Effector memory CD4-positive, alpha-beta T cell (primary cell): Measurements from ENCODE around the gene UTP20.
"Not testable (repeated sequence)": the region's sequence is repeated elsewhere in the genome, so short reads cannot be mapped to it uniquely, and the experiment has no call there.

Experiments used
- DNase-seq, 3 donors: peaks; one replicate each; pipeline ENCODE4 v3.0.0-alpha.2; 2020
- H3K27ac ChIP-seq: 2 replicates; pipeline ENCODE4 v1.7.0; 2013; ENCODE audit warnings: mild to moderate bottlenecking, low read length, moderate library complexity; ENCODE audit not compliant: insufficient read depth, poor library complexity, severe bottlenecking
- H3K27me3 ChIP-seq: replicated peaks from 2 replicates; pipeline ENCODE4 v1.7.0; 2013; ENCODE audit warnings: mild to moderate bottlenecking, low read length; ENCODE audit not compliant: insufficient read depth, control insufficient read depth, poor library complexity, severe bottlenecking
- H3K36me3 ChIP-seq: 2 replicates; pipeline ENCODE4 v1.7.0; 2013; ENCODE audit warnings: mild to moderate bottlenecking, low read length, moderate library complexity; ENCODE audit not compliant: control insufficient read depth, insufficient read depth
- H3K4me1 ChIP-seq: 2 replicates; pipeline ENCODE4 v1.7.0; 2013; ENCODE audit warnings: low read length, mild to moderate bottlenecking; ENCODE audit not compliant: control insufficient read depth, insufficient read depth, poor library complexity, severe bottlenecking
- H3K4me3 ChIP-seq: 2 replicates; pipeline ENCODE4 v1.7.0; 2013; ENCODE audit warnings: low read length, low read depth, mild to moderate bottlenecking; ENCODE audit not compliant: insufficient read depth, poor library complexity, severe bottlenecking
- H3K9me3 ChIP-seq: 2 replicates; pipeline ENCODE4 v1.7.0; 2013; ENCODE audit warnings: mild to moderate bottlenecking, low read length, moderate library complexity; ENCODE audit not compliant: control insufficient read depth

Gene UTP20

GRCh38 chr12:101356794-101357193 is 76.9 kb downstream of the UTP20 start:
- H3K27me3 ChIP-seq: no peaks in the 10 kb centered on the region
- no peak for DNase-seq
- peaks cover 27% of the 10 kb centered on the region for H3K36me3 ChIP-seq
- H3K4me1 ChIP-seq: no peaks in the 10 kb centered on the region
- H3K27ac ChIP-seq: no peak overlapping the region
- H3K4me3 ChIP-seq: no peak overlapping the region
- no peaks in the 10 kb centered on the region for H3K9me3 ChIP-seq

GRCh38 chr12:101361455-101361854 is 81.5 kb downstream of the UTP20 start:
- no peak for DNase-seq
- H3K27ac ChIP-seq: no peak overlapping the region
- no peaks in the 10 kb centered on the region for H3K27me3 ChIP-seq
- no peaks in the 10 kb centered on the region for H3K9me3 ChIP-seq
- H3K4me1 ChIP-seq: no peaks in the 10 kb centered on the region
- no peak overlapping the region for H3K4me3 ChIP-seq
- peaks cover 35% of the 10 kb centered on the region for H3K36me3 ChIP-seq

GRCh38 chr12:101368016-101368415 is 88.1 kb downstream of the UTP20 start:
- Histone ChIP-seq H3K4me1 (no peaks in the 10 kb centered on the region), H3K4me3 (no peak overlapping the region), H3K27ac (no peak overlapping the region), H3K9me3 (no peaks in the 10 kb centered on the region), H3K36me3 (peaks cover 73% of the 10 kb centered on the region), H3K27me3 (no peaks in the 10 kb centered on the region)
- DNase-seq: no peak

- no peaks in the 10 kb centered on the region for H3K4me1 ChIP-seq
- H3K4me3 ChIP-seq: no peak overlapping the region
- H3K9me3 ChIP-seq: no peaks in the 10 kb centered on the region
- DNase-seq: no peak
- H3K27ac ChIP-seq: no peak overlapping the region
- H3K36me3 ChIP-seq: peaks cover 56% of the 10 kb centered on the region
- no peaks in the 10 kb centered on the region for H3K27me3 ChIP-seq
These were observed 92.5 kb downstream of the UTP20 start for GRCh38 chr12:101372431-101372830.

GRCh38 chr12:101375573-101375972 is 95.7 kb downstream of the UTP20 start:
- Histone ChIP-seq H3K4me3 (no peak overlapping the region), H3K36me3 (peaks cover 41% of the 10 kb centered on the region), H3K9me3 (no peaks in the 10 kb centered on the region), H3K4me1 (no peaks in the 10 kb centered on the region), H3K27ac (no peak overlapping the region), H3K27me3 (no peaks in the 10 kb centered on the region)
- no peak for DNase-seq

- peaks cover 36% of the 10 kb centered on the region for H3K36me3 ChIP-seq
These were observed 99.2 kb downstream of the UTP20 start for GRCh38 chr12:101379149-101379548.

GRCh38 chr12:101391181-101391580 is 111.3 kb downstream of the UTP20 start:
- H3K4me3 ChIP-seq, H3K4me1 ChIP-seq, DNase-seq, H3K27me3 ChIP-seq, H3K27ac ChIP-seq, H3K9me3 ChIP-seq: not testable (repeated sequence)
- H3K36me3 ChIP-seq: peaks cover 26% of the 10 kb centered on the region

More at GRCh38 chr12:101379149-101379548, 99.2 kb downstream of the UTP20 start:
- H3K27me3 ChIP-seq: no peaks in the 10 kb centered on the region
- no peak for DNase-seq
- no peak overlapping the region for H3K4me3 ChIP-seq
- H3K9me3 ChIP-seq: no peaks in the 10 kb centered on the region
- no peak overlapping the region for H3K27ac ChIP-seq
- H3K4me1 ChIP-seq: no peaks in the 10 kb centered on the region

GRCh38 chr12:101407049-101407435 is 127.1 kb downstream of the UTP20 start:
- Histone ChIP-seq H3K9me3 (no peaks in the 10 kb centered on the region), H3K36me3 (no peaks in the 10 kb centered on the region), H3K27ac (peak overlapping the region; percentile 73), H3K4me1 (peaks cover 7% of the 10 kb centered on the region), H3K27me3 (no peaks in the 10 kb centered on the region), H3K4me3 (peak overlapping the region; percentile 81)
- DNase-seq: peak in 1 of 3 donors; percentile 1

GRCh38 chr12:101407436-101408345 is 127.8 kb downstream of the UTP20 start, which contains the start of gene ARL1:
ARL1 (minus strand) TSS chr12:101407772; CDS start chr12:101407645, 127 bp downstream.
- H3K9me3 ChIP-seq: no peaks in the 10 kb centered on the region
- no peaks in the 10 kb centered on the region for H3K36me3 ChIP-seq
- peak; percentile 29 to 58 (median 53) for DNase-seq
- H3K4me1 ChIP-seq: peaks cover 7% of the 10 kb centered on the region
- H3K27me3 ChIP-seq: no peaks in the 10 kb centered on the region
- H3K4me3 ChIP-seq: peak within 1 kb of the TSS; percentile 81
- peak within 1 kb of the TSS; percentile 73 for H3K27ac ChIP-seq

- H3K4me3 ChIP-seq, DNase-seq, H3K36me3 ChIP-seq, H3K4me1 ChIP-seq, H3K27me3 ChIP-seq, H3K27ac ChIP-seq, H3K9me3 ChIP-seq: not testable (repeated sequence)
These were observed 130.3 kb downstream of the UTP20 start for GRCh38 chr12:101410169-101410568.
